Activated CD4-positive, alpha-beta memory T cell treated with anti-CD3 and anti-CD28 coated beads, Interleukin-2, amount 10 ng/mL, durations not matched to agents 7 days and 5 days (primary cell): Measurements from ENCODE around the gene SYNGR1. TPM values are rescaled to one million over a fixed set of nuclear protein-coding genes. Genes with fewer than 3 reads are reported as not detected.

Experiments
- CTCF ChIA-PET: fragments of 350-600 bp; sonication (Branson Sonifier 250); formaldehyde crosslinking; loops from one replicate; lab custom pipeline; 2021; ENCODE audit warnings: antibody characterized with exemption, inconsistent platforms; lab: Charles Lee
- POLR2A ChIA-PET: fragments of 350-600 bp; sonication (Branson Sonifier 250); formaldehyde crosslinking; loops from one replicate; lab custom pipeline; 2021; ENCODE audit warnings: antibody characterized with exemption; lab: Charles Lee
- DNase-seq: peaks from one replicate; pipeline ENCODE4 v3.0.0-alpha.2; 2020
- H3K27ac Mint-ChIP-seq: one replicate; pipeline ENCODE4 v1.8.0; 2021; ENCODE audit warnings: mild to moderate bottlenecking, mixed read lengths
- H3K27me3 Mint-ChIP-seq: one replicate; pipeline ENCODE4 v1.8.0; 2021; ENCODE audit warnings: mixed read lengths
- H3K36me3 Mint-ChIP-seq: one replicate; pipeline ENCODE4 v1.8.0; 2021; ENCODE audit warnings: low read depth, mixed read lengths
- H3K4me1 Mint-ChIP-seq: one replicate; pipeline ENCODE4 v1.8.0; 2021; ENCODE audit warnings: mixed read lengths
- H3K4me3 Mint-ChIP-seq: one replicate; pipeline ENCODE4 v1.8.0; 2021; ENCODE audit warnings: mild to moderate bottlenecking, mixed read lengths
- H3K9me3 Mint-ChIP-seq: one replicate; pipeline ENCODE4 v1.8.0; 2021; ENCODE audit warnings: mixed read lengths
- total RNA-seq, 2 experiments: library from RNA; stranded (reverse); gene quantifications; one replicate each; pipeline ENCODE4 v1.2.3, GENCODE V29; 2021

Gene SYNGR1
- total RNA-seq, 2 experiments from 2014 or later = 0.15 TPM; not detected in 1

DNA sequence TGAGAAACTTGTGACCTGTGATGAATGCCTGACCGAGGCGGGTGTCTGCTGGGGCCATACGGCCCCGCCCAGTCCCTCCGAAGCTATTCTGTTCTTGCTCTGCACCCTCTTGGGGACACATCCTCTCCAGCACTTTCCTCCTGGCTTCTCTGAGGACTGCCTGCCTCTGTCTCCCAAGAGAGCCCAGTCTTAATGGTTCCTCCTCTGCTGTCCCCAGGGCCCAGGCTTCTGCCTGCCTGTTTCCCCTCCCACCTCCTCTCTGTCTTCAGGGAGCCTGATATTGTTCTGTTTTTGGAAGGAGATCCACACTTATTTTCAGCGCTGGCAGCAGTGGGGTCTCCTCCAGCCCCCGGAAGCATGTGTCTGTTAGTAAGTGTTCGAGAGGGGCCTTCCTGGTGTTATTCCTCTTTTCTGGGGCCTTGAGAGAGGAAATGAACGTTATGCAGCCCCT is 18.7 kb downstream of the SYNGR1 start:
- Mint-ChIP-seq H3K4me1 (no peaks in the 10 kb centered on the region), H3K4me3 (no peak overlapping the region), H3K9me3 (peaks cover 2% of the 10 kb centered on the region), H3K36me3 (peaks cover 2% of the 10 kb centered on the region), H3K27me3 (peaks cover 4% of the 10 kb centered on the region), H3K27ac (no peak overlapping the region)
- no peak for DNase-seq
- POLR2A ChIA-PET = no interaction called here
- CTCF ChIA-PET = no interaction called here

DNA sequence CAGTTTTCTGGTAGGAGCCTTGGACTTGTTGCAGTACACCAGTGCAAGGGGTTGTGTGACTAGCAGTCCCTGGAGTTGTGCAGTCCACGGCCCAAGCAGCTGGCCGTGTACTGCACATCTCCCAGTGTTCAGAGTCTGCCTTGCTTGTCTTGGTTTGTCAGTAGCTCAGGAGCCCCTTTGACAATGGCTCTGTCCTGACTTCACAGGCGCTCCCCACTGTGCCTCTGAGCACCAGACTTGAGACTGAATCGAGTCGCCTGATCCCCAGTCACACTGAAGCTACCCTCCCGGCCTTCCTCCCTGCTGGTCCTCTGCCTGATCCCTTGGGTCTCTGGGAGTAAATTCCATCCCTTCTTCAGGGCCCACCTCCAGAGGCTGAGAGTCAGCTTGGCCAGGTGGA is 19.4 kb downstream of the SYNGR1 start:
- Mint-ChIP-seq H3K9me3 (peaks cover 2% of the 10 kb centered on the region), H3K27me3 (peaks cover 4% of the 10 kb centered on the region), H3K4me1 (no peaks in the 10 kb centered on the region), H3K4me3 (no peak overlapping the region), H3K27ac (no peak overlapping the region), H3K36me3 (peaks cover 2% of the 10 kb centered on the region)
- POLR2A ChIA-PET = no interaction called here
- no peak for DNase-seq
- CTCF ChIA-PET = no interaction called here

DNA sequence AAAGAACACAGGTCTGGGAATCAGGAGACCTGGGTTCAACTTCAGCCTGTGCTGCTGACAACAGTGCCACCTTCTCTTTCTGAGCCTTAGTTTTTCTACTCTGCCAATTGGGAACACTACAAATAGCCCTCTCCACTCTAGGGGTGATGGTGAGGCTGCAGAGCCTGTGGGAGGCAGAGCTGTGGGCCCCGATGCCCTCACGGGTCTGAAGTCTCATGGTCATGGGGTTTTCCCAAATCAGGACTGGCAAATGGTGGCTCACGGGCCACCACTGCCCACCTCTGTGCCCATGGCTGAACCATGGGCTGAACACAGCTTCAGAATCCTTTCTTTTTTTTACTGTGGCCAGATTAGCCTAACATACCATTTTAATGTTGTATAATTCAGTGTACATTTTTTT is 19.8 kb downstream of the SYNGR1 start:
- Mint-ChIP-seq H3K36me3 (peaks cover 2% of the 10 kb centered on the region), H3K4me1 (no peaks in the 10 kb centered on the region), H3K4me3 (no peak overlapping the region), H3K27ac (no peak overlapping the region), H3K27me3 (peaks cover 2% of the 10 kb centered on the region), H3K9me3 (peaks cover 2% of the 10 kb centered on the region)
- no peak for DNase-seq
- ChIA-PET CTCF (no interaction called here), POLR2A (no interaction called here)

DNA sequence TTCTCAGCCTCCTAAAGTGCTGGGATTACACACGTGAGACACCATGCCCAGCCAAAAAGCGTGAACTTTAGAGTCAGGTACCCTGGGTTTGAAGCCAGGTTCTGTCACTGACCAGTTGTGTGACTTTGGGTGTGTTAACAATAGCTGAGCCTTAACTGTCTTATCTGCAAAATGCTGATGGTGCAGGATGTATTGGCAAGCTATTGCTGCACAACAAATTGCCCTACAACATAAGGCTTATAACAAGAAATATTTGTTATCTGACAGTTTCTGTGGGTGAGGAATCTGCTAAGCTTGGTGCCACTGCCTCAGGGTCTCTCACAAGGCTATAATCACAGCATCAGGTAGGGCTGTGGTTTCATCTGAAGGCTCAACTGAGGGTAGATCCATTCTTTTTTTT is 21.9 kb downstream of the SYNGR1 start:
- ChIA-PET CTCF (interaction anchor here (0.6 to 1.1 kb wide), 3 partner anchors 28 to 647 kb away, joined by 3 to 5 read pairs (median 4); partner anchors contain the start of gene TAB1), POLR2A (no interaction called here)
- H3K27me3 Mint-ChIP-seq = peaks cover 4% of the 10 kb centered on the region
- no peaks in the 10 kb centered on the region for H3K4me1 Mint-ChIP-seq
- H3K27ac Mint-ChIP-seq = no peak overlapping the region
- peaks cover 2% of the 10 kb centered on the region for H3K9me3 Mint-ChIP-seq
- DNase-seq = no peak
- peaks cover 2% of the 10 kb centered on the region for H3K36me3 Mint-ChIP-seq
- no peak overlapping the region for H3K4me3 Mint-ChIP-seq

DNA sequence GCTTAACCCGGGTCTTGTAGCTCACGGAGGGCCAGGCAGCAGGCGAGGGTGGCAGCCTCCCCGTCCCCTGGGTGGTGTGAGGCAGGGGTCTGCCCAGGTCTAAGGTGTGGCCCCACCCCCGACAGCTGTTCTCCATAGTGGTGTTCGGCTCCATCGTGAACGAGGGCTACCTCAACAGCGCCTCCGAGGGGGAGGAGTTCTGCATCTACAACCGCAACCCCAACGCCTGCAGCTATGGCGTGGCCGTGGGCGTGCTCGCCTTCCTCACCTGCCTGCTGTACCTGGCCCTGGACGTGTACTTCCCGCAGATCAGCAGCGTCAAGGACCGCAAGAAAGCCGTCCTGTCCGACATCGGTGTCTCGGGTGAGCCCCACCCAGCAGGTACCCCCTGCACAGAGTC is 24.4 kb downstream of the SYNGR1 start:
- H3K27me3 Mint-ChIP-seq = peaks cover 4% of the 10 kb centered on the region
- CTCF ChIA-PET = no interaction called here
- no peak overlapping the region for H3K4me3 Mint-ChIP-seq
- POLR2A ChIA-PET = no interaction called here
- DNase-seq = no peak
- peaks cover 2% of the 10 kb centered on the region for H3K36me3 Mint-ChIP-seq
- H3K9me3 Mint-ChIP-seq = peaks cover 2% of the 10 kb centered on the region
- no peaks in the 10 kb centered on the region for H3K4me1 Mint-ChIP-seq
- no peak overlapping the region for H3K27ac Mint-ChIP-seq

DNA sequence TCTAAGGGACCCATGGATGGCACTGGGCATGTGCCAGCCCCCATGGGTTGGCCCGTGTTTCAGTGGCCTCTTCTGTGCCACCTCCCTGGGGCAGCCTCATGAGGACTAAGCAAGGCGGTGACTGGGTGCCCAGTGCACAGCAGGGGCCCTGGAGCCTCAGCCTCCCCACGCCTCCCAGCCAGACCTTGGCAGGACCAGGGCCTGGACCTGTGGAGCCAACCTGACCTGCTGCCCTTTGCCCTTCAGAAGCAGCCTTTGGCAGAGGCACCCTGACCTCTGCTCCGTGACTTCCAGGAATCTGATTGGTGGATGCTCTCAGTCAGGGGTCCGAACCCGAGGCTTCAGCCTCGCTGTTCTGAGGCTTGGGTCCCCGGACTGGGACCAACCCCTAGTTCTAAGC is 25.0 kb downstream of the SYNGR1 start:
- Mint-ChIP-seq H3K4me3 (no peak overlapping the region), H3K9me3 (peaks cover 2% of the 10 kb centered on the region), H3K36me3 (peaks cover 2% of the 10 kb centered on the region), H3K27ac (no peak overlapping the region), H3K27me3 (peaks cover 2% of the 10 kb centered on the region), H3K4me1 (no peaks in the 10 kb centered on the region)
- CTCF ChIA-PET = no interaction called here
- no peak for DNase-seq
- POLR2A ChIA-PET = no interaction called here

DNA sequence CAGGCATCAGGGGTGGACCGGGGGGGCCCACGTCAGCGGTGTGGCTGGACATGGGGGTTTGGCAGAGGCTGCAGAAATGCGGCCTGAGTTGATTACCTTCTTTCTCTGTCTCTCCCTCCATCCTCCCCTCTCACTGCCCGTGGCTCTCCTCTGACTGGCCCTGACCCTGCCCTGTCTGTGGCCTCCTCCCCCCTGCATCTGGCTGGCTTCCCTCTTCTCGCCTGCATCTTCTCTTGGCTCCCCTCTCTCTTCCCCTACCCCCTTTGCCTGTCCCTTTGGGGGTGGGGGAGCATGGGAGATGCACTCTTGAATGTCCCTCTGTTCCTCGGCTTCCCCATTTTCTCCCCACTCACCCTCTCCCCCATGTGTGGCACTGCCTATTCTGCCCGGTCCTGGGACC is 25.9 kb downstream of the SYNGR1 start:
- H3K27me3 Mint-ChIP-seq = peaks cover 2% of the 10 kb centered on the region
- H3K36me3 Mint-ChIP-seq = peaks cover 2% of the 10 kb centered on the region
- no peak overlapping the region for H3K27ac Mint-ChIP-seq
- DNase-seq = no peak
- ChIA-PET POLR2A (no interaction called here), CTCF (no interaction called here)
- peaks cover 2% of the 10 kb centered on the region for H3K9me3 Mint-ChIP-seq
- no peaks in the 10 kb centered on the region for H3K4me1 Mint-ChIP-seq
- no peak overlapping the region for H3K4me3 Mint-ChIP-seq

DNA sequence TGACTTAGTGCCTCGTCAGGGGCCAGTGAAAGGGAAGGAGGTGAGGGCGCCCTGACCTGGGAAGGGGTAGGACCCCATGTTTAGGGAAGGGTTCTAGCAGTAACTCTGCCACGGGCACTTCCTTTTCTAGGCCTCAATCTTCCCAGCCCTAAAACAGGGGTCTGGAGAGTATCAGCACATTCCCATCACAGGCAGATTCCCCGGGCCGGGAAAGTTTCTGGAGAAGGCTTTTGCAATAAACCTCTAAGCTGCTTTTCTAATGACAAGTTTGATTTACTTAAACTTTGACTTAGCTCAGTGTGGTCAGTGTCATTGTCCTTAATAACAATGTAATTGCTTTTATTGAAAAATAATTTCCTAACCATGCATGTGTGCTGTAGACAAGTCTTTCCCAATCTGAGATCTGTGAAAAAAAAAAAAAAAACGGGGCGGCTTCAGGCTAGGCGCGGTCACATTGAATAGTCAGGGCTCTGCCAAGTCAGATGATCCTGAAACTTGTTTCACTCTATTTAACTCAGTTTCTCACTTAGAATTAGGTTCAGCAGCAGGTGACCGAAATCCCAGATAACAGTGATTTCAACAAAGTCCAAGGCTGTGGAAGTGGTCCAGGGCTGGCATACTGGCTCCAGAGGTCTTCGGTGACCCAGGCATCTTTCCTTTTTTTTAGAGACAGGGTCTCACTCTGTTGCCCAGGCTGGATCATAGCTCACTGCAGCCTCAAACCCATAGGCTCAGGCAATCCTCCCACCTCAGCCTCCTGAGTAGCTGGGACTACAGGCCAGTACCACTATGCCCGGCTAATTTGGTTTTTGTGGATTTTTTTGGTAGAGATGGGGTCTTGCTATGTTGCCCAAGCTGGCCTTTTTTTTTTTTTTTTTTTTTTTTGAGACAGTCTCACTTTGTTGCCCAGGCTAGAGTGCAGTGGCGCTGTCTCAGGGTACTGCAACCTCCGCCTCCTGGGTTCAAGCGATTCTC is 30.3 kb downstream of the SYNGR1 start:
- Mint-ChIP-seq H3K27me3 (peaks cover 5% of the 10 kb centered on the region), H3K36me3 (no peaks in the 10 kb centered on the region), H3K4me3 (no peak overlapping the region), H3K27ac (no peak overlapping the region), H3K9me3 (no peaks in the 10 kb centered on the region), H3K4me1 (no peaks in the 10 kb centered on the region)
- DNase-seq = no peak
- POLR2A ChIA-PET = interaction anchor here (1.4 kb wide), 1 partner anchor 20 kb away, joined by 4 read pairs; the partner anchor contains the start of gene TAB1
- CTCF ChIA-PET = interaction anchor here (1.1 kb wide), 1 partner anchor 20 kb away, joined by 3 read pairs; the partner anchor contains the start of gene TAB1

DNA sequence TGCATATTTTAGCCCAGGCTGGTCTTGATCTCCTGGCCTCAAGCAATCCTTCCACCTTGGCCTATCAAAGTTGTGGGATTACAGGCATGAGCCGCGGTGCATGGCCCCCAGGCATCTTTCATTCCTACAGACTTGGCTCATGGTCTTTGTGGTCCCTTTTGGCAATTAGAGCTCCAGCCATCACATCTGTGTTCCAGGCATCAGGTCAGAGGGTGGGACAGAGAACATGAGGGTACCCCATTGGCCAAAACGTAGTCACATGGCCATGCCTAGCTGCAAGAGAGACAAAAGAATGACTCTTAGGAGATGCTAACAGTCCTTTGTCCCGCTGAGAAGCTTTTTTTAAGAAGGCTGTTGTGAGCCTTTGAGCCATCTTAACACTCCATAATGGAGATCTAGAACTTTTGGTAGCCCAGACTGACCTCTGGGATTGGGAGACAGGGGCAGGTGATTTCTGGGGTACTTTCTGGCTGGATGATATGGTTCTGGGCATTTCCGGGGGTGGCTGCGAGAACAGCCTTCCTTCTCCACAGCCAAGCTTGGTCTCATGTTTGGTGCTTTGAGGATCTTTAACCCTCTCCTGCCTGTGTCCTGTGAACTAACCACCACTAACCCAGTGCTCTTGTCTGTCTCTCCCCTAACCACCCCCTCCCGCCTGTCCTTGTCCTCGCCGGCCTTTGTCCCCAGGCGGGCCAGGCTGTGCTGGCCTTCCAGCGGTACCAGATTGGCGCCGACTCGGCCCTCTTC is 31.4 kb downstream of the SYNGR1 start:
- H3K36me3 Mint-ChIP-seq = no peaks in the 10 kb centered on the region
- DNase-seq = no peak
- H3K4me1 Mint-ChIP-seq = no peaks in the 10 kb centered on the region
- POLR2A ChIA-PET = no interaction called here
- H3K4me3 Mint-ChIP-seq = no peak overlapping the region
- H3K27ac Mint-ChIP-seq = no peak overlapping the region
- CTCF ChIA-PET = no interaction called here
- H3K27me3 Mint-ChIP-seq = peaks cover 4% of the 10 kb centered on the region
- H3K9me3 Mint-ChIP-seq = no peaks in the 10 kb centered on the region

DNA sequence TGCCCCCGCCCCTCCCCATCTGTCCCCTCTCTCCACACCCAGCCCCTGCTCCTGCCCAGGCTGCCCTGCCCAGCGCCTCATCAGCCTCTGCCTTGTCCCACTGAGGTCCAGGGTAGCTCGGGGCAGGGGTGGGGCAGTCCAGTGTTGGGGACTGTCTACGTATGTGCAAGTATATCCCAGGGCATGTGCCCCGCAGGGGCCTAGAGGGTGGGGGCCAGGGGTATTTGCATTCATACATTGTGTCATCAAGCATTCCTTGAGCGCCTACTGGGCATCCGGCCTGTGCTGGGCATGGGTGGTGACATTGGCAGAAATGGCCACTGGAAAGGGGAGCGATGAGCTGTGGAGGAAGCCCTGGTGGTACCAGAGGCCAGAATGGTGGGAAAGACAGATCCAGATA is 32.1 kb downstream of the SYNGR1 start:
- Mint-ChIP-seq H3K9me3 (no peaks in the 10 kb centered on the region), H3K36me3 (no peaks in the 10 kb centered on the region)

DNA sequence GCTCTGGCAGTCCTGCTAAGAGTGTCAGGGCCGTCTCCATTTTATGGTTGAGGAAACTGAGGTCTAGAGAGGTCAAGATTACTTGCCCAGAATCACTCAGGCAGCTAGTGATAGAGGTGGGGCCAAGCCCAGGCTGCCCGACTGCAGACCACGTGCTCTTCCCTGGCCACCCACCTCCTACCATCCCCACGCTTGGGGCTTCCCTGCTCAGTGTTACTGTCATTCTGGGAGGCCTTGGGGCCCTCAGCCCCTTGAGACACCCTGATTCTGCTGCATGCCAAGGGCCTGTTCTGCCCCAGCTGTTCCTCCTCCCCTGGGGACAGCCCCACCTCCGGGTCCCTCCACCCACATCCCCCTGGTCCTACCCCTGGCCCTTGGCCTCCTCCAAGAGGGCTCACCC is 32.6 kb downstream of the SYNGR1 start:
- Mint-ChIP-seq H3K27ac (no peak overlapping the region), H3K9me3 (no peaks in the 10 kb centered on the region), H3K27me3 (peaks cover 4% of the 10 kb centered on the region), H3K4me1 (peaks cover 6% of the 10 kb centered on the region), H3K36me3 (peaks cover 5% of the 10 kb centered on the region), H3K4me3 (no peak overlapping the region)
- POLR2A ChIA-PET = no interaction called here
- DNase-seq = no peak
- CTCF ChIA-PET = no interaction called here

More for the DNA sequence above, 32.1 kb downstream of the SYNGR1 start:
- no peak overlapping the region for H3K4me3 Mint-ChIP-seq
- H3K4me1 Mint-ChIP-seq = peaks cover under 1% of the 10 kb centered on the region
- ChIA-PET POLR2A (no interaction called here), CTCF (no interaction called here)
- no peak overlapping the region for H3K27ac Mint-ChIP-seq
- DNase-seq = no peak
- peaks cover 4% of the 10 kb centered on the region for H3K27me3 Mint-ChIP-seq

DNA sequence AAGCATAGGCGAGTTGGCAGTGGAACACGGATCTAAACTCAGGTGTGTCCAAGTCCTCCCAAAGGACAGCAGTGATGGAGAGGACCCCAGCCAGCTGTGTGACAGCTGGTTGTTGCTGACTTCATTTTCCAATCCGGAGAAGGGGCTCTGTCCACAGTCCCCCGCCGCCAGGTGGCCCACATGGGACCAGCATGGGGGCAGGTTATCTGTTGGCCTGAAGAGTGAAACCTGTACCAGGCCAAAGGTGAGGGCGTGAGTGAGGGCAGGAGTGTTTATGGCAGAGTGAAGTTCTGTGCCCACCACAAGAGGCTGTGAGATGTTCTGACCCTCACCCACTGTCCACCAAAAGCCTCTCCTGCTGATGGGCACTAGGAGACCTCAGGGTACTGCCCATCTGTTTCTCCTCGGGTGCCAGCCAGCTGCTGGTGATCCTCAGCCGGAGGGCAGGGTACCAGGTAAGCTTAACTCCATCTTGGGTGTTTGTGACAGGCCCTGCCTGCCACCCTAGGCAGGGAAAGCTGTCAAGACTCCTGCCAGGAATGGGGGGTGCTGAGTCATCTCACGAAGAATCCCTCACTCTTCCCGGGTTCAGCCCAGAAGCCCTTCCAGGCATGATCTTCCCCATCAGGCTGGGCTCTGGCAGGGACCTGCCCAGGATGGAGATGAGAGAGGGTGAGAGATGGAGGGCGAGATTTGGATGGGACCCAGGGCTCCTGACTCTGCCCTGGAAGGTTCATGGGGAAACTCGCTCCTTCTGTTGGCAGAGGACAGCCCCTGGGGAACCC is 34.2 kb downstream of the SYNGR1 start:
- ChIA-PET POLR2A (no interaction called here), CTCF (no interaction called here)
- no peak overlapping the region for H3K27ac Mint-ChIP-seq
- H3K4me3 Mint-ChIP-seq = no peak overlapping the region
- peaks cover 4% of the 10 kb centered on the region for H3K27me3 Mint-ChIP-seq
- no peak for DNase-seq
- H3K4me1 Mint-ChIP-seq = peaks cover 12% of the 10 kb centered on the region
- no peaks in the 10 kb centered on the region for H3K9me3 Mint-ChIP-seq
- H3K36me3 Mint-ChIP-seq = peaks cover 5% of the 10 kb centered on the region
